IPS-NIHi11 (cell line): Measurements from ENCODE around the gene KIT.
"Not testable (repeated sequence)": the region's sequence is repeated elsewhere in the genome, so short reads cannot be mapped to it uniquely, and the experiment has no call there.

Source experiments
- DNase-seq: peaks from one replicate; pipeline ENCODE4 v3.0.0; 2012; ENCODE audit warnings: mixed read lengths, low spot score

KIT gene

DNA sequence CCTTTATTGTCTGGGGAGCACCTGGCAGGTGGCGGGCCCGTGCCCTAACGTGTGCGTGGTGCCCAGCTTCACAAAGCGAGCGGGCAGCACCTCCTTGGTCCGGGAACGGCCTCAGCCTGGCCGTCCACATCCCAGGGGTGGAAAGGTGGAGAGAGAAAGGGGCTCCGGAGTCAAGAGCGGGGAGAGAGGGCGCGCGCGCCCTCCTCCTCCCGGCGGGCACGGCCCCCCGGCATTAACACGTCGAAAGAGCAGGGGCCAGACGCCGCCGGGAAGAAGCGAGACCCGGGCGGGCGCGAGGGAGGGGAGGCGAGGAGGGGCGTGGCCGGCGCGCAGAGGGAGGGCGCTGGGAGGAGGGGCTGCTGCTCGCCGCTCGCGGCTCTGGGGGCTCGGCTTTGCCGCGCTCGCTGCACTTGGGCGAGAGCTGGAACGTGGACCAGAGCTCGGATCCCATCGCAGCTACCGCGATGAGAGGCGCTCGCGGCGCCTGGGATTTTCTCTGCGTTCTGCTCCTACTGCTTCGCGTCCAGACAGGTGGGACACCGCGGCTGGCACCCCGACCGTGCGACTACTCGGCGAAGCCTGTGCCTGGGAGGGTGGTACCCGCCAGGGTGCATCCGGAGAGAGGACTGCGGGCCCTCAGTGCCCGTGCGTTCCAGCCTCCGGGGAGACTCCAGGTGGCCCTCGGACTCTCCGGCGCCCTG lies at the start of gene KIT:
KIT (plus strand) TSS at position 407 of the 701 bp plus-strand sequence; CDS start at position 465, 58 bp downstream.
- DNase-seq, result peak; percentile 91

DNA sequence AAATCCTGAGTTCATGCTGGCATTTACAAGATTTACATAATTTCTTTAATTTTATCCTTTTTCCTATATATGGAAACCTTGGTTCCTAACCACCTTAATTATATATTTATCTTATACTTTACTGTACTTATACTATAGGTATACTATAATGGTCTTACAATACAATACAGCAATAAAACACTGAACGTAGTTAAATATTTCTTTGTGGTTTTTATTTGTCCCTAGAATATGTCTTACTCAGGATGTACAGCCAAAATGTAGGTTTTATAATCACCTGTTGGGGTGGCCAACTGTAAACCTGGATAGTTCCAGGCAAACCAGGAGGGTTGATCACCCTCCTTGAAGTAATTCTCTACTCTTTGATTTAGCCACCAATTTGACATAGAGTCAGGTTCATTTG lies 48.4 kb upstream of the KIT start:
- DNase-seq, result no peak

DNA sequence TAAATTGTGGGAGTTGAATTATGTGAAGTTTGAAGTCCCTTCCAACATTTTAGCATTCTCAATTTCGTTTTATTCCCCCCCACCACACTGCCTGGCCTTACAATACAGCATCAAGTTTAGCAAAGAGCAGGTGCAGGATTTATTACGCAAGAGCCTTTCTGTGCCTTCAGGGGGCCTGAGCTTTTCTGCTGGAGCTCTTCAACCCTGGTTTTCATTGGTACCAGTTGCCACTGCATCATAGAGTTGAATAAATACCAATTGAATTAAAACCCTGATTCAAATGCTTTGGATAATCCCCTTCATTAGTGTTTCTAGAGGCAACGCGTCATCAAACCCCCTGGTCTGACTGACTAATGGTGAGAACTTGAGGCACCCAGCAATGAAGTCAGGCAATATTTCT lies 43.6 kb upstream of the KIT start:
- DNase-seq, result no peak

DNA sequence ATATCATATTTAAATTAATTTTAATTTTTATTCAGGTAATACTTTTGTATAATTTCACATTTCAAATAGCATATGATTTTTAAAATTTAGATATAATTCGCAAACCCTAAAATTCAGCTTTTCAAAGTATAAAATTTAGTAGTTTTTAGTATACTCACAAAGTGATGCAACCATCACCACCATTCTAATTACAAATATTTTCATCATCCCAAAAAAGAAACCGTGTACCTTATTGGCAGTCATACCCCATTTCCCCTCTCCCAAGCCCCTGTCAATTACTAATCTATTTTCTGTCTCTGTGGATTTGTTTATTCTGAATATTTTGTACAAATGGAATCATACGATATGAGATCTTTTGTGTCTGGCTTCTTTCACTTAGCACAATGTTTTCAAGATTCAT lies 37.0 kb upstream of the KIT start:
- DNase-seq, result no peak

DNA sequence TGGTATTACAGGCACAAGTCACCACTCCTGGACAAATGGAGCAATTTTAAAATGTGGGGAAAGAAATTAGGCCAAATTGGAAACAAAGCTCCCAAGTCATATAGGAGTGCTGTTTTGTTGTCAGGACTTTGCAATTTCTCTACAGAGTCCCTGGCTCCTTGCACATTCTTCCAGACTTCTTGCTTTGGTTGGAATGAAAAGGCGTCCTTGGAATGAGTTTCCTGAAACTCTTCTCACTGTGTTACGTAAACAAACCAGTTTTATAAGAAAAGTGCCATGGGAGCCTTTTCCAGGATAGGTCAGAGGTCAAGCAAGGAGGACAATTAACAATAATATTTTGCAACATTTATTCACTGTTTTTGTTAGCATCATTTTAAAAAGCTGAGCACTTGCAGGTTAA lies 32.4 kb upstream of the KIT start:
- DNase-seq, result no peak

DNA sequence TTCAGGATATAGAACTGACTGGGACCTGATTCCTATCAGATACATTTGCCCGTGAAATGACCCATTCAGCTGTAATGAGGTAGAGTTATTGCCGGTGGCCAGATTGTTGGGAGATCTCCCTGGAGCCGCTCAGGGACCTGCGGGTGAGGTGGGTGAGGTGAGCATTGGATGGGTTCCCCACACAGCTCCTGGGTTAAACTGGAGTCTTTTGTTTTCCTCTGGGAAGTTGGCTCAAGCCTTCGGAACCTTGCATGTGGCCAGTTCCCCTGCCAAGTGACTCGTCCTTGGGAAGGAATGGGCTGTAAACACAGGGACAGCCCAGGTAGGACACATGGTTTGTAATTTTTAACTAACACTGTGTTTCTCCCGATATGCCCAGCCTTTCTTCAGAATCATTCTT lies 31.6 kb upstream of the KIT start:
- DNase-seq, result no peak

DNA sequence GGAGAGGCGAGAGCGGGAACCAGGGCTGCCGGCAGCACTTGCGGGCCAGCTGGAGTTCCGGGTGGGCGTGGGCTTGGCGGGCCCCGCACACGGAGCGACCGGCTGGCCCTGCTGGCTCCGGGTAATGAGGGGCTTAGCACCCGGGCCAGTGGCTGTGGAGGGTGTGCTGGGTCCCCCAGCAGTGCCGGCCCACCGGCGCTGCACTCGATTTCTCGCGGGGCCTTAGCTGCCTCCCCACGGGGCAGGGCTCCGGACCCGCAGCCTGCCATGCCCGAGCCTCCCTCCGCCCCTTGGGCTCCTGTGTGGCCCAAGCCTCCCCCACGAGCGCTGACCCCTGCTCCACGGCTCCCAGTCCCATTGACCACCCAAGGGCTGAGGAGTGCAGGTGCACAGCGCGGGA lies 25.2 kb upstream of the KIT start:
- no peak for DNase-seq

DNA sequence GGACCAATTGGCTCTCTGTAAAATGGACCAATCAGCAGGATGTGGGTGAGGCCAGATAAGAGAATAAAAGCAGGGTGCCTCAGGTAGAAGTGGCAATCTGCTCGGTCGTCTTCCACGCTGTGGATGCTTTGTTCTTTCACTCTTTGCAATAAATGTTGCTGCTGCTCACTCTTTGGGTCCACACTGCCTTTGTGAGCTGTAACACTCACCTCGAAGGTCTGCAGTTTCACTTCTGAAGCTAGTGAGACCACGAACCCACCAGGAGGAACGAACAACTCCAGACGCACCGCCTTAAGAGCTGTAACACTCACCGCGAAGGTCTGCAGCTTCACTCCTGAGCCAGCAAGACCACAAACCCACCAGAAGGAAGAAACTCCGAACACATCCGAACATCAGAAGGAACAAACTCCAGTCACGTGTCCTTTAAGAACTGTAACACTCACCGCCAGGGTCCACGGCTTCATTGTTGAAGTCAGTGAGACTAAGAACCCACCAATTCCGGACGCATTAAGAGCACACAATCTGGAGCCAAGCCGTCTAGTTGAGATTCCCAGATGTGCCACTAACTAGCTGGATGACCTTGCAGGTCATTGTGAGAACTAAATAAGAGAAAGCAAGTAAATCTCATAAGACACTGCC lies 24.5 kb upstream of the KIT start:
- DNase-seq, result not testable (repeated sequence)

DNA sequence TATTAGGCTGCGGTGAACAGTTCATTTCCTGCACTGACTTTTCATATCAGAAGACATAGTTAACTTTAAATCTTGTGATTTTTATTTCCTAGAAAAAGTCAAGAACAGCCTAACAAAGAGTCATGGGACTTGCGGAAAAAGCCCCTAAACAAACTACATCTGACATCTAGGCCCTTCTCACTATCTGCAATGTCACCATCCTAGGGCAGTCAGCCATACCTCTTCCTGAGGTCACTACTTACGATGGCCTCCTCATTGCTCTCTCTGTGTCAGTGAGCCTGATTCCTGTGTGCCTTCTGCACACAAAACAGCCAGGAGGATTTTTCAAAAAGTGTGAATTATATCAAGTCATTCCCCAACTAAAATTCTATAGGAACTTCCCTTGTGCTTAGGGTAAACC lies 22.4 kb upstream of the KIT start:
- DNase-seq, result no peak

DNA sequence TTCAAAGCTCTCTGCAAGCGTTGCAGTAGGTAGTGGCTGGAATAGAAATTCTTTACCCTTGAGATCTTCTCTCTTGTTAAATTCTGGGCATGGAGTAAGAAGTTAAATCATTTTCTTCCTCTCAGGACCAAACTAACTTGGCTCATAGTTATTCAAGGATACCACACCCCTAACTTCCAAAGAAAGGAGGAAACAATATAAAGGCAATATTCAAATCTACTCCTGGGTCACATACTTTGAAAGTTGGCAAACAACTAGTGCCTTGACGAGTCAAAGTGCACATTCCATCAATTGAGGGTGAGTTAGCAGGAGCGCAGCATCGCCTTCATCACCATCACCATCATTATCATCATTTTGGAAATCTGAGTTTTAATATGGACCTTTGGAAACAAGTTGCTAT lies 20.4 kb upstream of the KIT start:
- DNase-seq, result no peak

DNA sequence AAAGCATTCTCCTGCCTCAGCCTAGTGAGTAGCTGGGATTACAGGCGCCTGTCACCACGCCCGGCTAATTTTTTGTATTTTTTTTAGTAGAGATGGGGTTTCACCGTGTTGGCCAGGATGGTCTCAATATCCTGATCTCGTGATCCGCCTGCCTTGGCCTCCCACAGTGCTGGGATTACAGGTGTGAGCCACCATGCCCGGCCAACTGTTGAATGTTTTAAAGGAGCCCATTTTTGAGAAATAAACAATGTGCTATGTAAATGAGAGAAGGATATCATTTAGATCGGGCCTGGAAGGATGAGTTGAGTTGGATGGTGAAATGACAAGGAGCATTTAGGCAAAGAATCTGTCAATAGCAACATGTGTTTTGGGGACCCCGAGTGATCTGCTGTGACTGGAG lies 16.7 kb upstream of the KIT start:
- not testable (repeated sequence) for DNase-seq

DNA sequence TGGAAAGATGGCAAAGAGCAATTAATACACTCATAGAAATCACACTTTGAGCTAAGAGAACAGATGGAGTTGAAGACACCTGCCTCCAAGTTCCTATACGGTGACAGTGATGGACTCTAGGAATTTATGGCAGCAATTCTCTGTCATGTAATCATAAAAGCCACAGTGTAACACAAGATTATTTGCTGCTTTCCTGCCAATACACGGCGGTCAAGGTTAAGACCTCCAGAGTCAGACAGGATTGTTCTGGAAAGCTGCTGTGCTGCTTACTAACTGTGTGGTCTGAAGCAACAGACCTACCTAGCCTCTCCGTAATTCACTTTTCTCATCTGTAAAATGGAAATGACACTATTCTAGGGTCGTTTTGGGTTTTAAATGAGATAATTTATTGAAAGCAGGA lies 14.6 kb upstream of the KIT start:
- no peak for DNase-seq

DNA sequence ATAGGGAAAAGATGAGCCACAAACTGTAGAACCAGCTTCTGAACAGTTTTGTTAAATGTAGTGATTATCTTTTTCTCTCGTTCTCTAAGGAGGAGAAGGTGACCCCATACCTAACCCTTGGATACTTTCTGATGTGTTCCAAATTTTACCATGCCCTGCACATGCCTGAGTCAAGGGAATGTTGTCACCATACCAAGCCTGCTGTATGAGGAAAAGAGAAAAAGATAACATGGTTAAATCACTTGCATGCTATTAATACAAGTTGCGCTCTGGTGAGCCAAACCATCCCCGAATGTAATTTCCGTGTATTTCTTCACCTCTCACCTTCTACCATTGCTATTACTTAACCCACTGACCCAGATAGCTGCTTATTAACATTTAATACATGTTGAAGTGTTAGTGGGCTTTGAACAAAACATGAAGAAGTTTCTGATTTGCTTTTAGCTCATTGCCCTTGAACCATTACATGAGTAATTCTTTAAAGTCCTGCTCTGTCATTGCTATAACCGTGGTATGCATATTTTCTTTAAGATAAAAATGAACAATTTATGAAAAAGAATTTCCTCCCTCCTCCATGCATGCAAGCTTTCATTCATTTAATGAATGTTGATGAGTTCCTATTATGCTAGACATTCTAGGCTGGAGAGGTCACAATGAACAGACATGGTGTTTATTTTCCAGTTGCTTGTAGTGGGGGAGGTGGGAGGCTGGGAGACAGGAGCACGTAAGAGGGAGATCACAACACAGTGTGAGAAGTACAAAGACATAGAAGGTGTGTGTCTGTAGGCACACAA lies 13.6 kb upstream of the KIT start:
- DNase-seq, result no peak

DNA sequence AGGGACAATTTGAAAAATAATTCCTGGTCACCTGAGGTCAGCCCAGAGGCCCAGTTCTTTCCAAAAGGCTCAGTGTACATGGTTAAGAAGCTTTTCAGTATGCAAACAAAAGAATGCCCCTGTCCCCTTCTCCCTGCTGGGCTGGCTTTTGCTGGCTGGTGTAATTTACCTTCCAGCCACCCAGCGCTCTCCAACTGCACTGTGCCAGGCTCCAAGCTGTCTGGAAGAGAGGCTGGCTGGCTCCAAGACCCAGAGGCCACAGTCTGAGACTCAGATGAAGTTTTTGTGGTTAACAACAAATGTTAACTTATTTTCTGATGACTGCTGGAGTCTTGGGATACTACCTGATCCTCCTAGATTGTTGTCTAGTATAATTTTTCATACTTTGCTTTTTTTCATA lies 11.9 kb upstream of the KIT start:
- no peak for DNase-seq

DNA sequence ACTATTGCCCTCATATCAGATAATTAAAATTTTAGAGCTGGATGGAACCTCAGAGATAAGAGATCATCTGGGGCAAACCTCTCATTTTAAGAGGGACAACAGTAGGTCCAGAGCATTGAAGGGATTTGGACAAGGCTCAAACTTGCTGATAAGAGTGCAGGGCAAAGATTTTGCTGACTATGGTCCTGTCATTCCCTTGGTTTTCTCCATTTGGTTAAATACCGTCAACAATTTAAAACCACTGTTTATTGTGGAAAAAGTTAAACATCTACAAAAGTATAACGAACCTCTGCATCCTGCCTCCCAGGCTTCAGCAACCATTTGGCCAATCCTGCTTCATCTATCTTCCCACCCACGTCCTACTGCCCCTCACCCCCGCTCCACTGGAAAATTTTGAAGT lies 10.7 kb upstream of the KIT start:
- DNase-seq, result no peak

DNA sequence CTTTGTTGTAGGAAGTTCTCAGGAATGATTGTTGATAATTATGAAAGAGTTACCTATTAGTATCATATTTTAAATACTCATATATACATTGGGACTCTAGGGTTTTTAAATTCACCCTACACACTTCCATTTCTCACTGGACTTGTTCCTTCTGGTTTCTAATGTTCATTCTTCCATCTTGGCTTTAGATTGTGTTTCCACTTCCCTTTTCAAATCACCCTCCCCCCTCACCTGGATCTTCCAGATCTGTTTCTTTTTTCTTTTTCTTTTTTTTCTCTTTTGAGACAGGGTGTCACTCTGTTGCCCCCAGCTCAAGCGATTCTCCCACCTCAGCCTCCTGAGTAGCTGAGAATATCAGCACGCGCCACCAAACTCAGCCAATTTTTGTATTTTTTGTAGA lies 6.7 kb upstream of the KIT start:
- DNase-seq, result no peak

DNA sequence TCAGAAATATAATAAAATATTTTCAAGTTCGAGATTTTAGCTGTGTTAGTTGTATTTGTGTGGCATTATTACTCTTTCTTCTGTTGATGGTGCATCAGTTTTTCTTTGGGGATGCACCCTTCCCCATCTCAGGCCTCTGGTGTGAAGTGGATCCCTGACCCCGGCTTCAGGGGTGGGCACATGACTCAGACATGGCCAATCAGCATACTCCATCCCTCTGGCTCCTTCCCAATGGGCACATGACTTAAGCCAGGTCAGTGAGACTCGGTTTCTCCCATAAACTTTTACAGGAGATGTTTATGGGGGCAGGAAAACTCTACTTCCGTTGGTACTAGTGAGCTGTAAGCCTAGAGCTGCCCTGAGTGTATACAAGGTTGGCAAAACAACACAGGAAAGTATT lies 3.0 kb upstream of the KIT start:
- no peak for DNase-seq

DNA sequence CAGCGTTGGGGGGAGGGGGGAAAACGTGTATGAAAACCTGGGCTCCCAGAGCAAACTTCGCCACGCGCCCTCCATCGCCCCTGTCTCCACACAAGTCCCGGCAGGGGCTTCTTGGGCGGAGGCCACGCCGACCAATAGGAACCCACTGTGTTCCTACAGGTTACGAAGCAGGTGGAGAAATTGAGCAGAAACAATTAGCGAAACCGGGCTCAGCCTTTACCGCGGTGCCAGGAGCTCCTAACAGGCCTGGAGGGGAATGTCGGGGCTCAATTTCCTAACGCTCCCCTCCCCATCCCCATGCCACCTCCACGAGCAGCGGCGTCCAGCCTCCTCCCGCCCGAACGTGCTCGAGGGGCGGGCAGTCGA lies 589 bp upstream of the KIT start:
- DNase-seq, result no peak

DNA sequence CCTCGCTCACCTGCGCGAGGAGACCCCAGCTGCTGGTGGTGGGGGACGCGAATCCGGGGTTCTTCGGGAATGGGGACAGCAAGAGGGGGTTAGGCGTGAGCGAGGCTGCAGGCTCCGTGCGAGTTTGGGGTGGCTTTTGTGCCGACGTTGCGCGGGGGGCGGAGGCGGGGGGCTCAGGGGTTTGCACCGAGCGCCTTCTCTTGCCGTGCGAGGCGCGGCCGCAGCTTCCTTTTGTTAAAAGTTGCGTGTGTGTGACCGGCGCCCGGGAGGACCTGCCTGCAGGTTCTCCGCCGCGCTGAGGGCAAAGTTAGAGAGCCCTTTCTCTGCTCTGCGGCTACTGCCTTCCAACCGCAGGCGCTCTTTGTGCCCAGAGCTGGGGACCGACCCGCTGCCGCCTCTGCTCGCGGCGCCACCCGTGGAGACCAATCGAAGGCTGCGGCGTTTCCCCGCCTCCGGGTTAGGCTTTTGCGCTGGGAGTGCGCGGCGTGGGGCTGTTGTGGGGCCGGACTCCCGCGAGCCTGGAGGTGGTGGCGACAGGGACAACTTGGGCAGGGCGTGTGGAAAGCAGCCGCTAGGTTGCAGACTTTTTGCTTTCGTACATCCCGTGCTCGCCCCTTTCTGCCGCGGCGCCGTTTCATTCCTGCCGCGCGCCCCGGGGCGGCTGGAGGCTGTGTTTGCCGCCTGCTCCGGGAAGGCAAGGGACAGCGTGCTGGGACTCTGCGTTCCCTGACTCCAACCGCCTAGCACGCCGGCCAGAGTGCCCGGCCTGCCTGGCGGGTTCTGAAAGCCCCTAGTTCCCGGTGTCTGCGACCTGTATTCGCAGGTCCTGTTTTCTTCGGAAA lies 716 bp downstream of the KIT start:
- DNase-seq, result peak; percentile 64

DNA sequence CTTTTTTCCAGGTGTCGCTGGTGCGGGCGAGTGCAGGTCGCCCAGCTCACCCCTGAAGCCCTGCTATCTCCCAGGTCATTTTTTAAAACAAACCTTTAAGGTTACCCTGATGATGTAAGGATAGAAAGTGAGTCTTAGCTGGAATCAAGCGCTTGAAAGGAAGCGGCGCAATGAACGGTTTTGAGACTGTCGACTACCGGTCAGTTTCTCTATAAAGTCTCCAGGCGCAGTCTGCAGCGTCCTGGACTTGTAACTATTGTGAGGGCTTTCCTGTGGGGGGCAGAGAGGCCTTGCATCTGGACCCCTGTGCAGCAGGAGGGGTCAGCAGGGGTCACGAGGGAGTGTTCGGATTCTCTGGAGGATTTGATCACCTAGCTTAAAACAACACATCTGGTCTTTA lies 1.6 kb downstream of the KIT start:
- DNase-seq, result no peak

DNA sequence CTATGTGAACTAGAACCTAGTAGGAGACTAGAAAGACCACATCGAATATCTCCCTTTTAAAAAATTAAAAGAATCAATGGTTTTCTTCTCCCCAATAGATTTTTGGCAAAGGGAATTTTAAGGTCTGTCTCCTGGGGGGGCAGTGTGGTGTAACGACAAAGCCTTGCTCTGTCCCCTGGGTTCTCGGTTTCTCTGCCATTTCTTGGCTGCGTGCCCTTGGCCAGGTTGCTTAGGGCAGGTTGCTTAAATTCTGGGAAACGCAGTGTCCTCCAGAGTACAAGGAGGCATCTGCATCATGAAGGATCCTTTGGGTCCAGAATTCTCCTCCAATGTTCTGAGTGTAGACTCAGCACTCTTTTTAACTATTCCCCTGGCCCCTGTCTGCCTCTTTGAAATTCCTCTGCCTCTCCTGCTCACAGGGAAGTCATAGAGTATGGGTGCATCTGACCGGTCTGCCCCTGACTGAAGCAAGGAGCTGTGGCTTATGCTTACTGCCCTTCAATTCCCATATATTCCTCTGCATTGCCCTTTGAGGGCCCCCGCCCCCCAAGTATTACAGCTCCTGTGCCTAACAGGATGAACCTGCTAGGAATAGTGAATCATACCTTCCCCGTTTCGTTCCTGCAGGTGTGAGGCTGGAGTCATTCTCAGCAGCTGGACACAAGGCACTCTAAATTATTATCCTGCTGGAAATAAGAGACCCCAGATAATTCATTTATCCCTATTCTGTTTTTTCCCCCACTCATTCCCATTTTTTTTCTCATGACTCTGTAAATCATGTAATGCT lies 2.2 kb downstream of the KIT start:
- DNase-seq, result no peak

DNA sequence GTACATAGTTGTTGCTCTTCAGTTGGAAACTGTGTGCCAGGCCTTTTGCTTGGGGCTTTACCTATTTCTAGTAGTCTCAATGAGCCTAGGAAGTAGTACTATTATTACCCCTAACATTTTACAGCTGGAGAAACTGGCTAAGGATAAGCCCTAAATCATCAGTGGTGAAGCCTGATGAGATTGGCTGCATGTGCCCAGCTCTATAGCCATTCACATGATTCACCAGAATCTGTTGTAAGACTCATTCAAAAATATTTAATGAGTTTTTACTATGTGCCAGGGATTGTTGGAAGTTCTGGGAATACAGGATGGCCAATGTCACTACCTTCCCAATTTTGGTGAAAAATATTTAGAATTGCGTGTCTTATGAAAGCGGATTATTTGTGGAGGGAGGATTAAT lies 2.8 kb downstream of the KIT start:
- DNase-seq, result no peak
